PC-3 (cell line): ENCODE data around the gene INMT. TPM values are rescaled to one million over a fixed set of nuclear protein-coding genes. Genes with fewer than 3 reads are reported as not detected.

Source experiments
- ATAC-seq: fragments of 200-7000 bp; cut with Tn5 transposase; 2 replicates; pipeline ENCODE4 v1.9.1; 2020; ENCODE audit warnings: mild to moderate bottlenecking, moderate library complexity
- BruUV-seq: library from RNA; stranded (reverse); fragments of 400-500 nt; replicated peaks from 2 replicates; lab custom pipeline; 2021; lab: Mats Ljungman, UMichigan
- CTCF ChIA-PET: fragments of 300-600 bp; sonication (Branson Sonifier 250); formaldehyde crosslinking; loops from one replicate; lab custom pipeline; 2022; ENCODE audit warnings: antibody characterized with exemption; lab: Charles Lee
- POLR2A ChIA-PET: fragments of 300-600 bp; sonication (Branson Sonifier 250); formaldehyde crosslinking; loops from one replicate; lab custom pipeline; 2022; ENCODE audit warnings: antibody characterized with exemption; ENCODE audit not compliant: unreplicated experiment; lab: Charles Lee
- DNase-seq: peaks from one replicate; pipeline ENCODE4 v3.0.0-alpha.2; 2015
- H2AFZ ChIP-seq: fragments of 300-600 bp; sonication (generic); 2 replicates; pipeline ENCODE4 v1.6.0; 2016; ENCODE audit warnings: antibody characterized with exemption, low read length
- H3F3A ChIP-seq: fragments of 300-600 bp; sonication (generic); one replicate; pipeline ENCODE4 v1.6.0; 2017; ENCODE audit warnings: antibody characterized with exemption, low read length, control low read depth, mild to moderate bottlenecking; ENCODE audit not compliant: unreplicated experiment
- H3K27ac ChIP-seq: fragments of 300-600 bp; sonication (generic); 2 replicates; pipeline ENCODE4 v1.5.1; 2016; ENCODE audit warnings: mild to moderate bottlenecking, low read length
- H3K27me3 ChIP-seq: fragments of 300-600 bp; sonication (generic); 2 replicates; pipeline ENCODE4 v1.6.1; 2016; ENCODE audit warnings: low read length, mixed read lengths
- H3K36me3 ChIP-seq: fragments of 300-600 bp; sonication (generic); 2 replicates; pipeline ENCODE4 v1.6.1; 2016; ENCODE audit warnings: low read depth, mixed run types, low read length, mixed read lengths
- H3K4me1 ChIP-seq: fragments of 300-600 bp; sonication (generic); 2 replicates; pipeline ENCODE4 v1.5.1; 2016; ENCODE audit warnings: low read length; ENCODE audit not compliant: insufficient read depth
- H3K4me2 ChIP-seq: fragments of 300-600 bp; sonication (generic); 2 replicates; pipeline ENCODE4 v1.6.0; 2016; ENCODE audit warnings: low read length
- H3K4me3 ChIP-seq: fragments of 300-600 bp; sonication (generic); 2 replicates; pipeline ENCODE4 v1.5.1; 2016; ENCODE audit warnings: mild to moderate bottlenecking, low read length, mixed read lengths
- H3K79me2 ChIP-seq: fragments of 300-600 bp; sonication (generic); 2 replicates; pipeline ENCODE4 v1.6.1; 2017; ENCODE audit warnings: low read length, mixed read lengths
- H3K9ac ChIP-seq: fragments of 300-600 bp; sonication (generic); 2 replicates; pipeline ENCODE4 v1.6.0; 2016; ENCODE audit warnings: mild to moderate bottlenecking, low read length
- H3K9me2 ChIP-seq: fragments of 300-600 bp; sonication (generic); replicated peaks from 2 replicates; pipeline ENCODE4 v1.6.1; 2016; ENCODE audit warnings: mixed run types, low read length, mixed read lengths
- H3K9me3 ChIP-seq: fragments of 300-600 bp; sonication (generic); 2 replicates; pipeline ENCODE4 v1.6.1; 2016; ENCODE audit warnings: low read length, mixed read lengths
- H4K20me1 ChIP-seq: fragments of 300-600 bp; sonication (generic); 2 replicates; pipeline ENCODE4 v1.6.1; 2016; ENCODE audit warnings: low read length, mixed read lengths
- CTCF ChIP-seq: fragments of 300-600 bp; sonication (generic); conservative IDR thresholded peaks from 2 replicates; pipeline ENCODE4 v1.5.1; 2017; ENCODE audit warnings: antibody characterized with exemption, low read depth, mild to moderate bottlenecking, low read length
- EZH2 ChIP-seq: fragments of 300-600 bp; sonication (generic); IDR thresholded peaks from one replicate; pipeline ENCODE4 v1.6.1; 2017; ENCODE audit warnings: antibody characterized with exemption, mild to moderate bottlenecking, low read length; ENCODE audit not compliant: unreplicated experiment
- EZH2phosphoT487 ChIP-seq: fragments of 300-600 bp; sonication (generic); IDR thresholded peaks from 2 replicates; pipeline ENCODE4 v1.6.1; 2018; ENCODE audit warnings: mild to moderate bottlenecking, antibody characterized with exemption, low read length, borderline replicate concordance
- intact Hi-C: fragments of 100-400 bp; cut with micrococcal nuclease; formaldehyde crosslinking; loops from 2 replicates; pipeline ENCODE4 v1.9.0; 2023
- total RNA-seq: library from RNA; depleted of rRNA; stranded (reverse); fragments of >200 nt; gene quantifications from 2 replicates; pipeline ENCODE4 v1.2.3, GENCODE V29; 2014

Gene INMT
- total RNA-seq, 1 experiment from 2014 or later: not detected

- BruUV-seq: no TSS peak
- Histone ChIP-seq H3K4me1 (no peaks in the 10 kb centered on the region), H3K79me2 (no peaks in the 10 kb centered on the region), H3K4me3 (no peak overlapping the region), H4K20me1 (no peaks in the 10 kb centered on the region), H3K9ac (no peak overlapping the region), H3K27ac (no peak overlapping the region), H3K4me2 (no peak overlapping the region), H3F3A (no peaks in the 10 kb centered on the region), H2AFZ (no peak overlapping the region), H3K27me3 (no peaks in the 10 kb centered on the region), H3K36me3 (no peaks in the 10 kb centered on the region), H3K9me2 (no peaks in the 10 kb centered on the region), H3K9me3 (no peaks in the 10 kb centered on the region)
- DNase-seq: no peak
- CTCF ChIA-PET: no interaction called here
- no peak for TF ChIP-seq CTCF
- no peak for TF ChIP-seq EZH2
- no peak for TF ChIP-seq EZH2phosphoT487
- no peak for ATAC-seq
- POLR2A ChIA-PET: no interaction called here
- intact Hi-C loops: no loop called here
Measured at GRCh38 chr7:30752484-30752883, 549 bp downstream of the INMT start.

GRCh38 chr7:30752979-30753378 is 1.0 kb downstream of the INMT start:
- H3F3A ChIP-seq: no peaks in the 10 kb centered on the region
- POLR2A ChIA-PET: no interaction called here
- no peak for TF ChIP-seq CTCF
- H3K36me3 ChIP-seq: no peaks in the 10 kb centered on the region
- CTCF ChIA-PET: no interaction called here
- H3K4me1 ChIP-seq: no peaks in the 10 kb centered on the region
- H3K9me3 ChIP-seq: no peaks in the 10 kb centered on the region
- BruUV-seq: no TSS peak
- no peak overlapping the region for H3K4me2 ChIP-seq
- ATAC-seq: no peak
- no peak overlapping the region for H3K9ac ChIP-seq
- intact Hi-C loops: no loop called here
- no peak for DNase-seq
- H3K27me3 ChIP-seq: no peaks in the 10 kb centered on the region
- H3K4me3 ChIP-seq: no peak overlapping the region
- H3K9me2 ChIP-seq: no peaks in the 10 kb centered on the region
- H2AFZ ChIP-seq: no peak overlapping the region
- no peaks in the 10 kb centered on the region for H4K20me1 ChIP-seq
- no peaks in the 10 kb centered on the region for H3K79me2 ChIP-seq
- no peak overlapping the region for H3K27ac ChIP-seq

GRCh38 chr7:30754315-30754877 is 2.5 kb downstream of the INMT start:
- Histone ChIP-seq H3K79me2 (no peaks in the 10 kb centered on the region), H3K4me3 (no peak overlapping the region)
- POLR2A ChIA-PET: no interaction called here

More at GRCh38 chr7:30754315-30754877, 2.5 kb downstream of the INMT start:
- DNase-seq (no peak), ATAC-seq (no peak)
- H3F3A ChIP-seq: no peaks in the 10 kb centered on the region
- no peaks in the 10 kb centered on the region for H3K36me3 ChIP-seq
- H4K20me1 ChIP-seq: no peaks in the 10 kb centered on the region
- H3K9ac ChIP-seq: no peak overlapping the region
- no peaks in the 10 kb centered on the region for H3K9me3 ChIP-seq
- no peak for TF ChIP-seq EZH2phosphoT487
- TF ChIP-seq EZH2: no peak
- TF ChIP-seq CTCF: no peak
- H3K9me2 ChIP-seq: no peaks in the 10 kb centered on the region
- intact Hi-C loops: no loop called here
- CTCF ChIA-PET: no interaction called here
- no TSS peak for BruUV-seq
- H3K27me3 ChIP-seq: no peaks in the 10 kb centered on the region
- no peak overlapping the region for H3K27ac ChIP-seq
- H2AFZ ChIP-seq: no peak overlapping the region
- H3K4me2 ChIP-seq: no peak overlapping the region
- H3K4me1 ChIP-seq: no peaks in the 10 kb centered on the region
